GM12801 (cell line): Measurements from ENCODE around the gene RAB17.

ENCODE experiments used
- CTCF ChIP-seq: IDR thresholded peaks from one replicate; pipeline ENCODE4 v1.5.1; 2011; ENCODE audit warnings: control low read depth; ENCODE audit not compliant: insufficient read length; ENCODE audit errors: extremely low read depth

RAB17 gene

GRCh38 chr2:237533668-237534161, 56.8 kb downstream of the RAB17 start:
- no peak for TF ChIP-seq CTCF

DNA sequence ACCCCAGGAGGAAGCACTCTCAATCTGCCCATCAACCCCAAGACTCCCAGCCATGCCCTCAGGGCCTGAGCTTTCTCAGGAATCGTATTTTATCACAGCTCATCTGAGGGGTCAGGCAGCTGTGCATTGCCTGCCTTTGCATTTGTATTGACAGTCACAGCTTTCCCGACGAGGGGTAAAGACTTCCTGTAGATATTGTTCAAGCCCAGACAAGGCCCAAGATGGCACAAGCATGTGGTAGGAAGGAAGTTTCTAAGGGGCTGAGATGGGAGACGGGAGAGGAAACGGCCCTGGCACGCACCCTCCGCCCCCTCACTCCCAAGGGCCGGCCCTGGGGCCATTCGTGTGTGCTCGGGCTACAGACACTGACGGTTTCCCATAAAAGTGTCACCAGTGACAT, 58.4 kb downstream of the RAB17 start:
- TF ChIP-seq CTCF = no peak

DNA sequence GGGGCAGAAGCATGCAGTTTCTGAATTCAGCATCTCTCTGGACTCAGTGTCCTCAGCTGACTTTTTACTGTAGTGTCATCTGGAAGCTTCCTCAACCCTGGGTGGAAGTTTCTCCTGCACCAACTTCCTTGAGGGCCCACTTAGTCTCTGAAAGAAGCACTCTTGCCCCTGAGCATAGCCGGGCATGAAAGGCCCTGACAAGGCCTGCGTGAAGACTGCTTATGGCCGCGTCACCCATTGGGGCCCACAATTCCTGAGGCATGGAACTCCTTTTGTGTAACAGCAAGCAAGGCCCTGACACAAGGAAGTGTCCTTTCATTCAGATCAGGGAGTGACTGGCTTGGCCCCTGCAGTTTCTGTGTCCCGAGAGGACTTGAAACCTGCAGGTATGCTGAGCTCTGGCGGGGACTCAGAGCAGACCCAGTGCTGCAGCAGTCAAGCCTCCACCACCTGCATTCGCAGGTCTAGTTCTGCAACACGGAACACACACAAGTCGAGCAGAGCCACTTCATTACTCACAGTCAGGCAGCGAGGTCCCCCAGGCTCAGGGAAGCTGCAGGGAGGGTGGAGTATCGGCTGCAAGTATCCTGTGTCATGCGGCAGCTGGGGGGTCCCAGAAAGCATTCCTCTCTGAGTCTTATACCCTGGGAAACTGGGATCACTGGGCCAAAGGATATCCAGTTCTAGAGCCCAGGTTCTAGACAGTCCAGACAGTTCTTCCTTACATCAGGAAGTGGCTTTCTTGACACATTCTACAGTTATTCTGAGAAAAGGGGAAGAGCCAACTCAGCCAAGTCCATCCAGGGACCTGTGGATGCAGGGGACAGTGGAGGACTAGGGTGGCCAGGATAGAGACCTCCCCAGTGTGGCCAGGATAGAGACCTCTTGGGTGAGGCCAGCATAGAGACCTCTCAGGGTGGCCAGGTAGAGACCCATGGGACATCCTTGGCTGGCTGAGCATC, 59.8 kb downstream of the RAB17 start:
- TF ChIP-seq CTCF = no peak

DNA sequence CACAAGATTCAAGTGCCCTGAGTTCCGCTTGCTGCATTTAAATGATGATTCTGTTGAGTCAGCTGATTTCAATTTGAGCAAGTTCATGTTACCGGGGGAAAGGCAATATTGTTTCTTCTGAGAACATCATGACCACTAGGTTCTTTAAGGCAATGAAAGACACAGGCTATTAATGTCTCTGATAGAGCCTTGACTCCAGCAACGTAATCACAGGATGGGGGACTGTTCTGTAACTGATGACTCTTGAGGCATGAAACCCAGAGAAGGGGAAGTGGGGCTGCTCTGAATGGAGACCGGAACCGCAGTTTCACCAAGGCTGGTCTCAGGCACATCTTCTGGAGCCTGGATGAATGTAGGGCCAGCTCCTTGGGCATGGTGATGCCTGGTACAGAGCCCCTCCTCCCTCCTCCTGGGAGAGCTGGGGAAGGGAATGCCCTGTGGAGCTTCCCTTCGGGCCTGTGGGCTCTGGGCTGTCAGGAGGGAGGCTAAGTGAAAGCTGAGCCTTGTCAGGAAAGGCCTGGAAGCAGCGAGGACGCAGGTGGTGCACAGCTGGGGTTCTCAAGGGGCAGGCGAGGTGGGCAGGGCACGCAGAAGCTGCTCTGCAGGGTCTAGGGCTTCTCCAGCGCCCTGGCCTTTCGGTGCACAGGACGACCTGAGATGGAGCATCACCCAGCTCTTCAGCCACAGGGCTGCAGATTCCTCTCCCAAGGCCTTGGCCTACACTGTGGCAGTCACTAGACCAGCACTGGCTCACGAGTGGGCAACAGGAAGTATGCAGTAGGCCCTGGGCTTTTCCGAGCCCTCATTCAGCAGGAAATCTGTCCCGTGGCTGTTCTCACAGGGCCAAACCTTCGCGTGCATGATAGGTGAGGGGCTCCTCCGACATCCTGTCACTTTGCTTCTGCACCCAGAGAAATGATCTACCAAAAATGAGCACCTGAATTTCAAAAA, 60.8 kb downstream of the RAB17 start:
- TF ChIP-seq CTCF = no peak

DNA sequence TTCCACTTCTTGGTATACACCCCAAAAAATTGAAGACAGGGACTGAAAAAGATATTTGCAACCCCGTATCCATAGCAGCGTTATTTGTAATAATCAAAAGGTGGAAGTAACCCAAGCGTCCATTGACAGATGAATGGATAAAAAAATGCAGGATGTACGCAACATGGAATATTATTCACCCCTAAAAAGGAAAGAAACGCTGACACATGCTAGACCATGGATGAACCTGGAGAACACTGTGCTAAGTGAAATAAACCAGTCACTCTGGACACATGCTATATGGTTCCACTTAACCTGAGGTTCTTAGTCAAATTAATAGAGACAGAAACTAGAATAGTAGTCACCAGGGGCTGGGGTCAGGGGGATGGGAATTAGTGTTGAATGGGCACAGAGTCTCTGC, 62.8 kb downstream of the RAB17 start:
- no peak for TF ChIP-seq CTCF

DNA sequence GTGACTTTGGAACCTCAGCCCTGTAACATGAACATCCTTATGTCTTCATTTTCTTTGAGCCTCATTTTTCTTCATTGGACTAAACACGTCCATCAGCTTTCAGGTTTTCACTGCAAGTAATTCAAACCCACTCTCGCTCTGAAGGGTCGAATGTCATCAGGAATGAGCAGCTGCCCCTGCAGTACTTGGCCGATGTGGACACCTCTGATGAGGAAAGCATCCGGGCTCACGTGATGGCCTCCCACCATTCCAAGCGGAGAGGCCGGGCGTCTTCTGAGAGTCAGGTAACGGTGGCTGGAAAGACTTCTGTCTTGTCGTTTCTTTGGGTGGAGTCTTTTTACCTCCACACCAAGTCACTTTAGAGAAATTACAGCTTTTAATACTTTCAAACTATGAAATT, 63.3 kb downstream of the RAB17 start:
- TF ChIP-seq CTCF = no peak

DNA sequence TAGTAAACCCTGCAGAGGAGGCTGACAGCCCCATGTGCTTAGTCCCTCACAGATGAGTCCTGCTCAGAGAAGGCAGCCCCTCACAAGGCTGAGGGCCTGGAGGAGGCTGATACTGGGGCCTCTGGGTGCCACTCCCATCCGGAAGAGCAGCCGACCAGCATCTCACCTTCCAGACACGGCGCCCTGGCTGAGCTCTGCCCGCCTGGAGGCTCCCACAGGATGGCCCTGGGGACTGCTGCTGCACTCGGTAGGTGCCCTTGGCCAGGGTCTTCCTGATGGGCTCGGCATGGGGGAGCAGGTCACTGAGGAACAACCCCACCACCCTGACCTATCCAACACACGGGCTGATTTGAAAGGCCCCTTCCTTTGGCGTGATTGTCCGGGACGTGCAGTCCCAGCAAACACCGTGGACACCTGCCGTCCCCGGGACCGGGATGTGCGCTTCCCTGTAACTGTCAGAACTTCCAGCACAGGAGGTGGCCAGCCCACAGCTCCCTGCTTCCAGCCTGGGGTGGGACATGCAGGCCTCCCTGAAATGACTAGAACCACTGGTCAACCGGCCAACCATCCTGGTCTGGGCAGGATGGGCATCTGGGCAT, 64.9 kb downstream of the RAB17 start:
- no peak for TF ChIP-seq CTCF
